ENCODE results near the gene KIF21A.

- TF ChIP-seq POLR2AphosphoS5 (IDR thresholded peaks at IDR 0.05) = no peak
- TF ChIP-seq CTCF (IDR thresholded peaks at IDR 0.05) = no peak
- TF ChIP-seq EP300 (IDR thresholded peaks at IDR 0.05) = no peak
Observed at GRCh38 chr12:39297891-39298290, 145.0 kb downstream of the KIF21A start.
